Measurements from ENCODE around the gene CALR3. TPM values are rescaled to one million over a fixed set of nuclear protein-coding genes. Genes with fewer than 3 reads are reported as not detected.

Gene CALR3
- total and polyA plus RNA-seq, 10 of the 15 experiments (the other 5 are each of a cell fraction or from before 2014, with no cell fraction given) = 0.05 to 0.45 (median 0.12) TPM; not detected in 2

GRCh38 chr19:16435999-16436650 lies 59.8 kb downstream of the CALR3 start (continued):
- TF ChIP-seq SMC3 (IDR thresholded peaks at IDR 0.05; ENCODE audit: borderline replicate concordance, low read length) = no peak
- no peak for TF ChIP-seq IRF5 (IDR thresholded peaks at IDR 0.05; ENCODE audit: borderline replicate concordance)
- no peak for TF ChIP-seq ELK1 (IDR thresholded peaks at IDR 0.05; ENCODE audit: low read depth, low read length)
- no peak for TF ChIP-seq POLR2AphosphoS5 (IDR thresholded peaks at IDR 0.05; ENCODE audit: low read length)
- TF ChIP-seq NR2C2 (IDR thresholded peaks at IDR 0.05; ENCODE audit: borderline replicate concordance, control insufficient read depth, insufficient read length, low read depth) = no peak
- TF ChIP-seq BMI1 (IDR thresholded peaks at IDR 0.05; ENCODE audit: borderline replicate concordance) = no peak
- no peak for TF ChIP-seq PRDM15 (CRISPR knock-in tag; IDR thresholded peaks at IDR 0.05)
- no peak for TF ChIP-seq ZNF217 (IDR thresholded peaks at IDR 0.05)
- TF ChIP-seq YY1 (IDR thresholded peaks at IDR 0.05; ENCODE audit: low read depth, low read length) = no peak
- TF ChIP-seq EZH2 (IDR thresholded peaks at IDR 0.05; ENCODE audit: borderline replicate concordance, control insufficient read depth, low read depth, low read length) = no peak
- TF ChIP-seq NR2F1 (conservative IDR thresholded peaks at IDR 0.05) = no peak
- TF ChIP-seq E2F8 (IDR thresholded peaks at IDR 0.05; ENCODE audit: low read depth, partially characterized antibody) = no peak
- peak; percentile 33; the same call in 1 of the 2 replicates for TF ChIP-seq SPI1 (IDR thresholded peaks at IDR 0.05; ENCODE audit: borderline replicate concordance, insufficient read depth, low read depth, low read length)
- TF ChIP-seq RBBP5 (conservative IDR thresholded peaks at IDR 0.05) = no peak
- no peak for TF ChIP-seq SIN3A (IDR thresholded peaks at IDR 0.05; ENCODE audit: low read depth, low read length)
- TF ChIP-seq ZNF384 (IDR thresholded peaks at IDR 0.05; ENCODE audit: borderline replicate concordance, low read depth, low read length) = no peak
- no peak for TF ChIP-seq SMAD1 (IDR thresholded peaks at IDR 0.05; ENCODE audit: low read depth, partially characterized antibody)

All from GM12878 (cell line).